ENCODE results near the gene PTPRE. TPM values are rescaled to one million over a fixed set of nuclear protein-coding genes. Genes with fewer than 3 reads are reported as not detected.

The PTPRE gene
- total RNA-seq, 1 donor from 2014 or later: 5.4 TPM

GRCh38 chr10:127899766-127900387, 7.0 kb upstream of the PTPRE start:
- DNase-seq (ENCODE audit: low read depth): no peak
- no peak for TF ChIP-seq CTCF (conservative IDR thresholded peaks at IDR 0.05; ENCODE audit: low read depth, low read length)
- H3K4me3 ChIP-seq (ENCODE audit: low read depth, low read length): no peak overlapping the region

GRCh38 chr10:127903789-127904188, 3.1 kb upstream of the PTPRE start:
- no peak for DNase-seq (ENCODE audit: low read depth)
- no peak for TF ChIP-seq CTCF (conservative IDR thresholded peaks at IDR 0.05; ENCODE audit: low read depth, low read length)
- no peak overlapping the region for H3K4me3 ChIP-seq (ENCODE audit: low read depth, low read length)

- no peak overlapping the region for H3K4me3 ChIP-seq (ENCODE audit: low read depth, low read length)
- TF ChIP-seq CTCF (conservative IDR thresholded peaks at IDR 0.05; ENCODE audit: low read depth, low read length): no peak
- no peak for DNase-seq (ENCODE audit: low read depth)
Measured at GRCh38 chr10:127904311-127905000, 2.4 kb upstream of the PTPRE start.

GRCh38 chr10:127905001-127905847, 1.7 kb upstream of the PTPRE start:
- no peak for TF ChIP-seq CTCF (conservative IDR thresholded peaks at IDR 0.05; ENCODE audit: low read depth, low read length)

GRCh38 chr10:127905848-127906261, 1.0 kb upstream of the PTPRE start:
- DNase-seq (ENCODE audit: low read depth): no peak
- no peak overlapping the region for H3K4me3 ChIP-seq (ENCODE audit: low read depth, low read length)
- no peak for TF ChIP-seq CTCF (conservative IDR thresholded peaks at IDR 0.05; ENCODE audit: low read depth, low read length)

More at GRCh38 chr10:127905001-127905847, 1.7 kb upstream of the PTPRE start:
- DNase-seq (ENCODE audit: low read depth): no peak
- no peak overlapping the region for H3K4me3 ChIP-seq (ENCODE audit: low read depth, low read length)

- peak overlapping the region; percentile 69 for H3K4me3 ChIP-seq (ENCODE audit: low read depth, low read length)
- TF ChIP-seq CTCF (conservative IDR thresholded peaks at IDR 0.05; ENCODE audit: low read depth, low read length): no peak
- DNase-seq (ENCODE audit: low read depth): no peak
Measured at GRCh38 chr10:127907411-127908105, 655 bp downstream of the PTPRE start.
